ENCODE data around the gene CHTOP. TPM values are rescaled to one million over a fixed set of nuclear protein-coding genes. Genes with fewer than 3 reads are reported as not detected.

CHTOP gene
- total RNA-seq, 2 donors from 2014 or later = 39.0 to 78.0 TPM

GRCh38 chr1:153588482-153588881, 45.4 kb upstream of the CHTOP start:
- no peaks in the 10 kb centered on the region for H3K36me3 ChIP-seq
- ATAC-seq (ENCODE audit: insufficient number of reproducible peaks, low FRiP score, low read depth) (no peak), DNase-seq (ENCODE audit: low spot score) (no peak)
- no peak overlapping the region for H3K4me3 ChIP-seq
- no peak overlapping the region for H3K27ac ChIP-seq
- no peaks in the 10 kb centered on the region for H3K4me1 ChIP-seq (ENCODE audit: control insufficient read depth in 1 of 2, low read depth in 2 of 2)
- H3K27me3 ChIP-seq (replicated peaks; ENCODE audit: insufficient read depth) = no peaks in the 10 kb centered on the region
- no peaks in the 10 kb centered on the region for H3K9me3 ChIP-seq
- no peak for TF ChIP-seq CTCF (IDR thresholded peaks at IDR 0.05)

- H3K36me3 ChIP-seq = no peaks in the 10 kb centered on the region
- no peak for TF ChIP-seq CTCF (IDR thresholded peaks at IDR 0.05)
- DNase-seq (ENCODE audit: low spot score) = no peak
- no peaks in the 10 kb centered on the region for H3K27me3 ChIP-seq (replicated peaks; ENCODE audit: insufficient read depth)
- H3K4me1 ChIP-seq (ENCODE audit: control insufficient read depth in 1 of 2, low read depth in 2 of 2) = no peaks in the 10 kb centered on the region
- no peak overlapping the region for H3K27ac ChIP-seq
- ATAC-seq (ENCODE audit: insufficient number of reproducible peaks, low FRiP score, low read depth) = no peak
- H3K4me3 ChIP-seq = no peak overlapping the region
- H3K9me3 ChIP-seq = no peaks in the 10 kb centered on the region
Measured at GRCh38 chr1:153592748-153593147, 41.1 kb upstream of the CHTOP start.

- Histone ChIP-seq H3K4me1 (ENCODE audit: control insufficient read depth in 1 of 2, low read depth in 2 of 2) (no peaks in the 10 kb centered on the region), H3K9me3 (no peaks in the 10 kb centered on the region)
- no peak for ATAC-seq (ENCODE audit: insufficient number of reproducible peaks, low FRiP score, low read depth)
Measured at GRCh38 chr1:153597206-153597605, 36.7 kb upstream of the CHTOP start.

GRCh38 chr1:153598309-153599172, 35.3 kb upstream of the CHTOP start:
- TF ChIP-seq CTCF (IDR thresholded peaks at IDR 0.05) = no peak
- DNase-seq (ENCODE audit: low spot score) (no peak), ATAC-seq (ENCODE audit: insufficient number of reproducible peaks, low FRiP score, low read depth) (no peak)
- Histone ChIP-seq H3K4me1 (ENCODE audit: control insufficient read depth in 1 of 2, low read depth in 2 of 2) (no peaks in the 10 kb centered on the region), H3K36me3 (no peaks in the 10 kb centered on the region), H3K4me3 (no peak overlapping the region), H3K27ac (no peak overlapping the region), H3K27me3 (replicated peaks; ENCODE audit: insufficient read depth) (no peaks in the 10 kb centered on the region), H3K9me3 (no peaks in the 10 kb centered on the region)

More at GRCh38 chr1:153597206-153597605, 36.7 kb upstream of the CHTOP start:
- Histone ChIP-seq H3K27ac (no peak overlapping the region), H3K4me3 (no peak overlapping the region), H3K27me3 (replicated peaks; ENCODE audit: insufficient read depth) (no peaks in the 10 kb centered on the region), H3K36me3 (no peaks in the 10 kb centered on the region)
- DNase-seq (ENCODE audit: low spot score) = no peak
- TF ChIP-seq CTCF (IDR thresholded peaks at IDR 0.05) = no peak

- Histone ChIP-seq H3K36me3 (no peaks in the 10 kb centered on the region), H3K27ac (no peak overlapping the region), H3K4me3 (no peak overlapping the region), H3K27me3 (replicated peaks; ENCODE audit: insufficient read depth) (no peaks in the 10 kb centered on the region), H3K9me3 (no peaks in the 10 kb centered on the region), H3K4me1 (ENCODE audit: control insufficient read depth in 1 of 2, low read depth in 2 of 2) (no peaks in the 10 kb centered on the region)
- TF ChIP-seq CTCF (IDR thresholded peaks at IDR 0.05) = no peak
- DNase-seq (ENCODE audit: low spot score) (no peak), ATAC-seq (ENCODE audit: insufficient number of reproducible peaks, low FRiP score, low read depth) (no peak)
Measured at GRCh38 chr1:153599847-153600246, 34.0 kb upstream of the CHTOP start.
